D721Med (cell line): ENCODE data around the gene ACOT11.
"Not testable (repeated sequence)": the region's sequence is repeated elsewhere in the genome, so short reads cannot be mapped to it uniquely, and the experiment has no call there.

ENCODE experiments used
- DNase-seq: peaks from one replicate; pipeline ENCODE4 v3.0.0; 2011; ENCODE audit warnings: low spot score; ENCODE audit not compliant: insufficient read length
- FAIRE-seq: peaks from 2 replicates; lab custom pipeline; 2011; peaks lifted over from hg19 to GRCh38; lab: Jason Lieb, UNC
- CTCF ChIP-seq: IDR thresholded peaks from 2 replicates; pipeline ENCODE4 v1.5.1; 2012; ENCODE audit warnings: mild to moderate bottlenecking, control low read depth; ENCODE audit not compliant: insufficient read depth; ENCODE audit errors: missing control alignments

The ACOT11 gene

GRCh38 chr1:54502342-54502741, 45.7 kb upstream of the ACOT11 start:
- no peak for FAIRE-seq
- TF ChIP-seq CTCF: no peak

GRCh38 chr1:54506594-54506993, 41.4 kb upstream of the ACOT11 start:
- TF ChIP-seq CTCF: no peak
- DNase-seq (no peak), FAIRE-seq (no peak)

More at GRCh38 chr1:54502342-54502741, 45.7 kb upstream of the ACOT11 start:
- no peak for DNase-seq

DNA sequence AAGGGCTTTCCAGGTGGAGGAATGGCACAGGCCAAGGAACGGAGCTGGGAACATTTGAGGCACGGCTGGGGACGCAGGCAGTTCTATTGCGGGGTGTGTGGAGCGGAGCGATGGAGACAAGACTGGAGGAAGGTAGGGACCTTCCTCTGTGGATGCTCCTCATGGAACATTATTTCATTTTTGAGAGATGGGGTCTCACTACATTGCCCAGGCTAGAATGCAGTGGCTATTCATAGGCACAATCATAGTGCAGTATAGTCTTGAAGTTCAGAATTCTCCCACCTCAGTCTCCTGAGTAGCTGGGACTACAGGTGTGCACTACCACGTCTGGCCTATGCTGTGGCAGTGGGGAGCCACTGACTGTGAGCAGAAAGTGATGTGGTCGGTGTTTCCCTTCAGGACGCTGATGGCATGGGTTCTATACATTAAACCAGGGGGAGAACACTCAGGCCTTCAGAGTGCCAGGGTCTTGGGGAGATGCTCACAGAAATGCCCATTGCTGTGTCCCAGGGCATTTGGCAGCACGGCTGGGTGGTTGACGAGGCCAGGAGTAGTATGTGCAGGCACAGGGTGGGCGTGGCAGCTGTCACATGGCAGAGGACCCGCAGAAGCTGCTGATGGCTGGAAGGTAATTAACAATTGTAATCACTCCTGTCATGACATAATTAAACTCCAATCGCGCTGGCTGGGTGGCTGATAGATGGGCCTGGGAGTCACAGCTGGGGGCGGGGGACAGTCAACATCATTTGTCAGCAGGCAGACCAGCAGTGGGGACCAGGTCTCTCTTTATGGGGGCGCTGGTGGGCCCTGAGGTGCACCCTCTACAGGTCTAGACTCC, 40.8 kb upstream of the ACOT11 start:
- no peak for TF ChIP-seq CTCF
- FAIRE-seq: no peak

DNA sequence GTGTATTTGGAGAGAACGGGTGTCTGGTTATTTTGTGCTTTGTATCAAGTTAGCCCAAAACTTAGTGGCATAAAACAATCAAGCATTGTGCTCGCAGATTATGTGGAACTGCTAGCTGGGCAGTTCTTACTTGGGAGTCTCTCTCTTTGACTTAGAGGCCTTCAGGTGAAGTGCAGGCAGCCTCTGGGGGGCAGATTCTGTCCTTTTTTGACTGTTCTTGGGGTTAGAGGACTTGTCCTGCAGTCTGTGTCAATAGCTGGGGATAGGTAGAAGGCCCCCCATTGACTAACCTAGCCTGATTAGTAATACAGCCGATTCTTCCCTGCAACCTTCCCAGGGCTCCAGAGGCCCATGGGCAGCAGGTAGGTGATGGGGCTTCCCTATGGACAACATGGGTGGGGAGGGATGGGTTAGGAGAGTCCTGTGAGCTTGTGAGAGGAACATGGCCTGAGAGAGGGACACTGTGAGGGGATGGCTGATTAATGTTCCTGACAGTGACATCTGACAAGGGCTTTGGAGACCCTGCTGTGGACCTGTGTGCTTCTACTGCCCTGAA, 37.2 kb upstream of the ACOT11 start:
- no peak for FAIRE-seq
- TF ChIP-seq CTCF: no peak
- no peak for DNase-seq

More for the DNA sequence above, 40.8 kb upstream of the ACOT11 start:
- no peak for DNase-seq

DNA sequence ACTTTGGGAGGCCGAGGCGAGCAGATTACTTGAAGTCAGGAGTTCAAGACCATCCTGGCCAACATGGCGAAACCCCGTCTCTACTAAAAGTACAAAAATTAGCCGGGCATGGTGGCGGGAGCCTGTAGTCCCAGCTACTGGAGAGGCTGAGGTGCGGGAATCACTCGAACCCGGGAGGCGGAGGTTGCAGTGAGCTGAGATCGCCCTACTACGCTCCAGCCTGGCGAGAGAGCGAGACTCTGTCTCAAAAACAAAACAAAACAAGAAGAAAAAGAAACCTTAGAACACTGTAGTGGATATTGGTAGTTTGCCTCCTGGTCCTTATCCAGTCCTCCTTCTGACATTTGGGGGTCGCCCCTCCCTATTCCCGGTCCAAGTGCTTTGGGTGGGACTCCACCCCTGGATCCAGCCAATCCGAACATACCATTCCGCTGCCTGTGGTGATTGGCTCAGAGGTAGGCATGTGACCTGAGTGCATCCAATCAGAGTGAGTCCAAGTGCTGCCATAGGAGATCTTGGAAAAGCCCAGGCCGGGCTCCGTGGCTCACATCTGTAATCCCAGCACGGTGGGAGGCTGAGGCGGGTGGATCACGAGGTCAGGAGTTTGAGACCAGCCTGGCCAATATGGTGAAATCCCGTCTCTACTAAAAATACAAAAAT, 34.0 kb upstream of the ACOT11 start:
- FAIRE-seq, DNase-seq: not testable (repeated sequence)

DNA sequence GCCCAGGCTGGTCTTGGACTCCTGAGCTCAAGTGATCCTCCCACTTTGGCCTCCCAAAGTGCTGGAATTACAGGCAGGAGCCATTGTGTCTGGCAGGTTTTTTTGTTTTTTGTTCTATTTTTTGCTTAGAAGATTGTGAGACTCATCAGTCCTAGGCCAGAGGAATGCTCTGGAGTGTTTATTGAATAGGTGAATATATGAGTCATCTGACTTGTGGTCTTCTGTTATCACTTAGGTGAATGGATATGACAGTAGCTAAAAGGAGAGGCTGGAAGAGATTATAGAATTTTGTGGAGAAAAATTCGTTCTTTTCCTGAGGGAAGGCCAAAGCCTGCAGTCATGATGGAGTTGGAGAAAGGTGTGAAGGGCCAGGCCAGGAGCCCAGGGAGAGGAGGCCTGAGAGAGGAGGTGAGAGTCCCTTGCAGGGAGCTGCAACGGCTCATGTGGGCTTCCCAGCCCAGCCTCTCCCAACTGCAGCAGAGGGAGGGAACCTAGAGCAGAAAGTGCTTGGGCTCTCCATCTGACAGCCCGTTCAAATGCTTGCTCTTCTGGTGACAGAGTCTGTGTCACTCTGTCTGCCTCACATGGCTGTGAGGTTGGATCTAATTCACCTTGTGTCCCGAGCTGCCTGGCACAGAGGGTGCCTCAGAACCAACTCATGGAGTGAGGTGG, 31.6 kb upstream of the ACOT11 start:
- TF ChIP-seq CTCF: no peak
- DNase-seq (no peak), FAIRE-seq (no peak)

DNA sequence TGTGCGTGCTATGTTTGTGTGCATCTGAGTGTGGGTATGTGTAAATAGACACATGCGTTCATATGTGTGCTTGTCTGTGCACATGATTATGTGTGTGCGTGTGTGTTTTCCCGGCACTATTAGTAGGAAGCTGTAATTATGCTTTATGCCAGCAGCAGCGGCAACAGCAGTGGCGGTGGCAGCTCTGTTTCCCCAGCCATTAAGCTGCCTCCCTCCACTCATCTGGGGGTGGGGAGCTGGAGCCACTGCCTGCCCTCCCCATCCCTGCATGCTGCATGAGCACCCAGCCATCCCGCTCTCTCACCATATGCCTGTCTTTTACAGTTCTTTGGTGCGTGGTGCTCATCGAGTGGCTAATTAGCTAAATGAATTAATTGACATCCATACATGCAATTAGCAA, 30.5 kb upstream of the ACOT11 start:
- TF ChIP-seq CTCF: no peak
- FAIRE-seq (no peak), DNase-seq (no peak)
